HT1080 (cell line): ENCODE results near the gene AEN. TPM values are rescaled to one million over a fixed set of nuclear protein-coding genes. Genes with fewer than 3 reads are reported as not detected.

Experiments
- DNase-seq: peaks from one replicate; pipeline ENCODE4 v3.0.0-alpha.2; 2015; ENCODE audit warnings: low read depth
- polyA plus RNA-seq, 2 experiments: library from polyadenylated mRNA; depleted of rRNA; stranded (reverse); fragments of >200 nt; gene quantifications; 2 replicates each; pipeline ENCODE4 v1.2.3, GENCODE V29; 2015
- total RNA-seq: library from RNA; depleted of rRNA; stranded (reverse); fragments of >200 nt; shearing (Covaris generic); gene quantifications from 2 replicates; pipeline ENCODE4 v1.2.3, GENCODE V29; 2014; rRNA removed

Gene AEN
- total RNA-seq = 137 and 162 TPM in 2 replicates
- 68.9 and 73.8 TPM in 2 replicates for polyA plus RNA-seq (2015; cell fraction: cytosol; rRNA removed)
- 98.0 and 98.9 TPM in 2 replicates for polyA plus RNA-seq (2015; cell fraction: nucleus; rRNA removed)

GRCh38 chr15:88620995-88621772 is at the start of gene AEN:
Gene AEN (plus strand): TSS chr15:88621340. CDS start chr15:88626210, 4,870 bp downstream.
- DNase-seq = peak; percentile 97

- no peak for DNase-seq
Observed at GRCh38 chr15:88571852-88572259, 49.3 kb upstream of the AEN start.

- no peak for DNase-seq
Observed at GRCh38 chr15:88574077-88574476, 47.1 kb upstream of the AEN start.

GRCh38 chr15:88574655-88575054 is 46.5 kb upstream of the AEN start:
- no peak for DNase-seq

GRCh38 chr15:88579322-88579721 is 41.8 kb upstream of the AEN start:
- DNase-seq = no peak

GRCh38 chr15:88580532-88580931 is 40.6 kb upstream of the AEN start:
- DNase-seq = no peak

GRCh38 chr15:88586401-88587162 is 34.6 kb upstream of the AEN start:
- DNase-seq = peak; percentile 11

- no peak for DNase-seq
Observed at GRCh38 chr15:88590759-88591158, 30.4 kb upstream of the AEN start.

- DNase-seq = no peak
Observed at GRCh38 chr15:88591384-88591783, 29.8 kb upstream of the AEN start.

GRCh38 chr15:88603885-88604284 is 17.3 kb upstream of the AEN start:
- DNase-seq = no peak

- no peak for DNase-seq
Observed at GRCh38 chr15:88604381-88605188, 16.6 kb upstream of the AEN start.

GRCh38 chr15:88605189-88606069 is 15.7 kb upstream of the AEN start:
- DNase-seq = no peak

- no peak for DNase-seq
Observed at GRCh38 chr15:88606070-88606794, 14.9 kb upstream of the AEN start.

GRCh38 chr15:88607951-88608350 is 13.2 kb upstream of the AEN start:
- no peak for DNase-seq

GRCh38 chr15:88608607-88609181 is 12.4 kb upstream of the AEN start:
- no peak for DNase-seq

- DNase-seq = no peak
Observed at GRCh38 chr15:88609344-88610090, 11.6 kb upstream of the AEN start.

- peak; percentile 73 for DNase-seq
Observed at GRCh38 chr15:88610701-88611231, 10.4 kb upstream of the AEN start.

GRCh38 chr15:88612186-88612796 is 8.8 kb upstream of the AEN start:
- DNase-seq = no peak
